Epithelial cell of esophagus (primary cell): ENCODE measurements around the gene HOXB2.
"Not testable (repeated sequence)": the region's sequence is repeated elsewhere in the genome, so short reads cannot be mapped to it uniquely, and the experiment has no call there.

Experiments
- DNase-seq: peaks from one replicate; pipeline ENCODE4 v3.0.0; 2010; ENCODE audit warnings: low read depth
- H3K4me3 ChIP-seq: 2 replicates; pipeline ENCODE4 v1.5.1; 2011; ENCODE audit warnings: mild to moderate bottlenecking, low read length, control low read depth
- TF ChIP-seq, protein P1 (sequence below): IDR thresholded peaks from 2 replicates; pipeline ENCODE4 v1.5.1; 2011; ENCODE audit warnings: low read depth, mild to moderate bottlenecking, low read length, control low read depth, inconsistent platforms; ENCODE audit not compliant: insufficient read depth; ENCODE audit errors: missing control alignments

The HOXB2 gene

DNA sequence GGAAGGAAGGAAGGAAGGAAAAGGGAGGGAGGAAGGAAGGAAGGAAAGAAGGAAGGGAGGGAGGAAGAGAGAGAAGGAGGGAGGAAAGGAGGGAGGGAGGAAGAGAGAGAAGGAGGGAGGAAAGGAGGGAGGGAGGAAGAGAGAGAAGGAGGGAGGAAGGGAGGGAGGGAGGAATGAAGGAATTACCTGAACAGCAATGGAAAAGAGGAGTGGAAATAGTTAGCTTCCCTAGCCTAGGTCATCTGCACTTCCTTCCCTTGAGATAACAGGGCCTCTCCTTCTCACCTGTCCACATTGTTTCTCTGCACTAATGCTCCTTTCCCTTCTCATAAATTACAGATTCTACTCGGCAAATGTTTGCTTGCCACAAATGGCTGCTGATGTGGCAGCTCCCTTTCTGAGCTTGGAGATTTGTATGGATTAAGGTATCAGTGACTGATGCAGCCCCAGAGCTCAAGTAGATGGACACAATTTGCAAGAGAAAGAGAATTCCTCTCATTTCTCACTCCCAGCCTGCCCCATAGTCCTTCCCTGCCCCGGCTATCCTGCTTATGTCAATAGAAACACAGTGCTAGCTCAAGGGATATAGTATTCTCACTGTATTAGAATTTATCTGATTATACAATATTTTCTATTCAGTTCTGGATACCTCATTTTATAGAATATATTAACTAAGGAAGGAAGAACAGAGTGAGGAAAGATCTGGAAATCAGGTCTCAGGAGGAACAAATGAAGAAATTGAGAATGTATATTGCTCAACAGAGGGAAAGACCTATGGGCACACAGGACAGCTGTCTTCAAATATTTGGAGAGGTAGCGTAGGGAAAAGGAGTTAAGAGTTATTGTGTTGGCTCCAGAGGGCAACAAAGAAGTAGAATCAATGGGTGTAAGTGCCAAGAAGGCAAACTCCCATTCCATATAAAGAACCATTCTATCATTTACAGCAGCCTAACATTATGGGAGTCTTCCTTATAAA is 28.7 kb downstream of the HOXB2 start:
- no peak for DNase-seq
- TF ChIP-seq, protein P1, sequence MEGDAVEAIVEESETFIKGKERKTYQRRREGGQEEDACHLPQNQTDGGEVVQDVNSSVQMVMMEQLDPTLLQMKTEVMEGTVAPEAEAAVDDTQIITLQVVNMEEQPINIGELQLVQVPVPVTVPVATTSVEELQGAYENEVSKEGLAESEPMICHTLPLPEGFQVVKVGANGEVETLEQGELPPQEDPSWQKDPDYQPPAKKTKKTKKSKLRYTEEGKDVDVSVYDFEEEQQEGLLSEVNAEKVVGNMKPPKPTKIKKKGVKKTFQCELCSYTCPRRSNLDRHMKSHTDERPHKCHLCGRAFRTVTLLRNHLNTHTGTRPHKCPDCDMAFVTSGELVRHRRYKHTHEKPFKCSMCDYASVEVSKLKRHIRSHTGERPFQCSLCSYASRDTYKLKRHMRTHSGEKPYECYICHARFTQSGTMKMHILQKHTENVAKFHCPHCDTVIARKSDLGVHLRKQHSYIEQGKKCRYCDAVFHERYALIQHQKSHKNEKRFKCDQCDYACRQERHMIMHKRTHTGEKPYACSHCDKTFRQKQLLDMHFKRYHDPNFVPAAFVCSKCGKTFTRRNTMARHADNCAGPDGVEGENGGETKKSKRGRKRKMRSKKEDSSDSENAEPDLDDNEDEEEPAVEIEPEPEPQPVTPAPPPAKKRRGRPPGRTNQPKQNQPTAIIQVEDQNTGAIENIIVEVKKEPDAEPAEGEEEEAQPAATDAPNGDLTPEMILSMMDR: no peak
- no peak overlapping the region for H3K4me3 ChIP-seq

DNA sequence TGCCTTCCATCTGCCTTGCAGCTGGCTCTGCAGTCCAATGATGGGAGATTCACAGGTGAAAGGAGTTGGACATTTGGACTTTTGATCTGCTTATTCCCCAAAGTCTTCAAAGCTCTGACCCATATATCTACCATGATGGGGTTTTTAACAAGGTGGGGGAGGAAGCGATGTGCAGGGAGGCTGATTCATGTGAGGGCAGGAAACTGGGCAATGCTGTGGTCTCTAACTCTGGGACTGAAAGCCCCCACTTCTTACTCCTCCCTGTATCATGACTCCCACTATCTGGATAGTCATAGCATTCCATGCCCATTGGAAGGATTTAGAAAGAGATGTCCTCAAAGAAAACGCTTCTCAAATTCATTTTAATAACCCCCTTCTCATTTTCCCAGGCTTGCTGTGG is 30.4 kb downstream of the HOXB2 start:
- no peak overlapping the region for H3K4me3 ChIP-seq
- DNase-seq: no peak
- TF ChIP-seq, protein P1: no peak

DNA sequence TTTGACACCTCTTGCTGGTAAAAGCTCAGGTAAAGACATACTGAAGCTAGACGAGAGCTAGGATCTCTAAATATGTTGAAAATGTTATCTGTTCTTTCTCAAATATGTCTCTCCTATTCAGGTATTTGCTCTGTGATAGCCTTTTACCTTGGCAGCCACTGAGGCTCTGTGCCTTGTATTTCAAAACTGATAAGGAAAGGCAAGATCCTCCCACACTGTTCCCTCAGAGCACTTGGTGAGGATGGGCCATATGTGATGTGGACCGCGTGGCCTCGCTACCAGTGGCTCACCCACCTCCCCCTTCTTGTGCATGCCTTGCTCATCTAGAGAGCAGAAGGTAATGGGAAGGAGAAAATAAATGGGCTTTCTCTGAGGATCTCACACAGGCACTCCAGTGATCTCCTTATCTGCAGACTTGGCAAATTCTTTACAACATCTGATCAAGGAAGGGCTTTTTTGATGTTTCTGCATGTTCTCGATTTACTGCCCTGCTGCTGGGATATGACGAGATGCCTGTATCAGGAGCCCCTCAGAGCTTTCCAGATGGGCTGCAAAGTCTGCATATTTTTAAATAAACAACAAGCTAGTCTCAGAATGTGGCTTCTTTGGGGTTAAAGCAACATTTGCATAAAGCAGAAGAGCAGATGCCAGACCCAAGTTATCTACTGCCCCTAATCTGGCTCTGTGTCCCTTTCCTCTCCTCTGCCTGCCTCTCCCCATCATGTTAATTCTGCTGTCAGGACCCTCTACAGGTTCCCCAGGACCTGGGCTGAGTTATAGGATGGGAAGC is 31.0 kb downstream of the HOXB2 start:
- H3K4me3 ChIP-seq: no peak overlapping the region
- no peak for DNase-seq
- TF ChIP-seq, protein P1: no peak

DNA sequence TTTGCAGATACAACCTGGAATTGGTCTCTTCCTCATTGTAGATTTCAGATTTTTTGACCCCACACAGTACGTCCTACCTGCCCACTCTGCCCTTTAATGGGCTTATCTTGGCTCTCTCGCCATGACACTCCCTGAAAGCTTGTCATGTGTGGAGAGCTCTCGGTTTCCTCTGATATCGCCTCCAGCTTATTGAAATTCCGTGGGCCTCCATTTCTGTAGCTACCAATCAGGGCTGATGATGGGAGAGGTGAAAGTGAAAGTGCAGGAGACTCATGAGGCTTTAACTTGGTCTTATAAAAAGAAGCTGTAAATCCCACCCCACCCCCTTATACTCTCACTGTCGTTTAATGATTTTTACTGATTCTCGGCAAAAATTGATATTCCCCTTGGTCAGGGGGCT is 31.8 kb downstream of the HOXB2 start:
- no peak overlapping the region for H3K4me3 ChIP-seq
- TF ChIP-seq, protein P1: no peak
- no peak for DNase-seq

DNA sequence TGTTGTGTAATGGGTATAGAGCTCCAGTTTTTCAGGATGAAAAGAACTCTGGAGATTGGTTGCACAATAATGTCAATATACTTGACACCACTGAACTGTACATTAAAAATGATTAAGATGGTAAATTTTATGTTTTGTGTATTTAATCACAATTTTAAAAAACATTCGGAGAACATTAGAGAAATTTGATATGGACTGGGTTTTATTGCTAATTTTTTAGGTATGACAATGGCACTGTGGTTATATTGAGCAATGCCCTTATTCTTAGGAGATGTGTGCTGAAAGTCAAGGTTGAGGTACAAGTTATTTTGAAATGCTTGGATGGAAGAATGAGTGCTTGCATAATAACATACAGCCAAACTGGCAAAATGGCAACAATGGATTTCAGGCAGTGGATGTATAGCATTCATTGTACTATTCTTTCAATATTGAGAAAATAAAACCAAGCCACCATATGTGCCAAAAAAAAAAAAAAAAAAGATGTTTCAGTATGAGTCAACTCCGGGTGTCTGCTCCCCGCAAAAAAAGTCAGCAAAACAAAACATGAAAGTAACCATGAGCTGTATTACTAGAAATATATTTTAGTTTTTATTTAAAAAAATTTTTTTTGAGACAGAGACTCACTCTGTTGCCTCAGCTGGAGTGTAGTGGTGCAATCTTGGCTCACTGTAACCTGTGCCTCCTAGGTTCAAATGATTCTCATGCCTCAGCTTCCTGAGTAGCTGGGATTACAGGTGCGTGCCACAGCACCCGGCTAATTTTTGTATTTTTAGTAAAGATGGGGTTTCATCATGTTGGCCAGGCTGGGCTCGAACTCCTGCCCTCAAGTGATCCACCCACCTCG is 33.9 kb downstream of the HOXB2 start:
- H3K4me3 ChIP-seq: no peak overlapping the region
- DNase-seq: peak; percentile 46
- TF ChIP-seq, protein P1: no peak

DNA sequence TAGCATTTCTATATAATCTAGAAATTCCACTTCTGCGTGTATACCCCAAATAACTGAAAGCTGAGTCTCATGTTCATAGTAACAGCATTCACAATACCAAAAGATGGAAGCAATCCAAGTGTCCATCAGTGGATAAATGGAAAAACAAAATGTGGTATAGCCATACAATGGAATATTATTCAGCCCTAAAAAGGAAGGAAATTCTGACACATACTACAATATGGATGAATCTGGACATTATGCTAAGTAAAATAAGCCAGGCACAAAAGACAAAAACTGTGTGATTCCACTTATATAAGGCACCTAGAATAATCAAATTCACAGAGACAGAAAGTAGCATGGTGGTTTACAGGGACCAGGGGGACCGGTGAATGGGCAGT is 34.5 kb downstream of the HOXB2 start:
- TF ChIP-seq, protein P1: no peak
- no peak overlapping the region for H3K4me3 ChIP-seq

DNA sequence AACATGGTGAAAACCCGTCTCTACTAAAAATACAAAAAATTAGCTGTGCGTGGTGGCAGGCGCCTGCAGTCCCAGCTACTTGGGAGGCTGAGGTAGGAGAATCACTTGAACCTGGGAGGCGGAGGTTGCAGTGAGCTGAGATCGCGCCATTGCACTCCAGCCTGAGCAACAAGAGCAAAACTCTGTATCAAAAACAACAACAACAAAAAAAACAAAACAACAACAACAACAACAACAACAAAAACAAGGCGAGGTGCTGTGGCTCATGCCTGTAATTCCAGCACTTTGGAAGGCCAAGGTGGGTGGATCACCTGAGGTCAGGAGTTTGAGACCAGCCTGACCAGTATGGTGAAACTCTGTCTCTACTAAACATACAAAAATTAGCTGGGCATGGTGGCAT is 35.2 kb downstream of the HOXB2 start:
- not testable (repeated sequence) for H3K4me3 ChIP-seq, DNase-seq

More for the DNA sequence above, 34.5 kb downstream of the HOXB2 start:
- DNase-seq: no peak
